Ishikawa (cell line): ENCODE measurements around the gene CREB3L2.

Experiments
- CEBPB ChIP-seq: IDR thresholded peaks from 2 replicates; pipeline ENCODE4 v1.6.1; 2012
- CREB1 ChIP-seq: IDR thresholded peaks from 2 replicates; pipeline ENCODE4 v1.6.1; 2012; ENCODE audit warnings: low read depth
- EGR1 ChIP-seq: IDR thresholded peaks from 2 replicates; pipeline ENCODE4 v1.6.1; 2012
- EP300 ChIP-seq: IDR thresholded peaks from 2 replicates; pipeline ENCODE4 v1.6.1; 2012; ENCODE audit warnings: borderline replicate concordance
- NFIC ChIP-seq: IDR thresholded peaks from 2 replicates; pipeline ENCODE4 v1.6.1; 2012
- RAD21 ChIP-seq: IDR thresholded peaks from 2 replicates; pipeline ENCODE4 v1.6.1; 2012; ENCODE audit warnings: low read depth
- TEAD4 ChIP-seq: IDR thresholded peaks from 2 replicates; pipeline ENCODE4 v1.6.1; 2012
- YY1 ChIP-seq: IDR thresholded peaks from 2 replicates; pipeline ENCODE4 v1.6.1; 2012; ENCODE audit warnings: low read depth
- ZBTB7A ChIP-seq: IDR thresholded peaks from 2 replicates; pipeline ENCODE4 v1.6.1; 2012; ENCODE audit warnings: low read depth
- TF ChIP-seq, protein P1 (sequence below): IDR thresholded peaks from 2 replicates; pipeline ENCODE4 v1.6.1; 2012

DNA sequence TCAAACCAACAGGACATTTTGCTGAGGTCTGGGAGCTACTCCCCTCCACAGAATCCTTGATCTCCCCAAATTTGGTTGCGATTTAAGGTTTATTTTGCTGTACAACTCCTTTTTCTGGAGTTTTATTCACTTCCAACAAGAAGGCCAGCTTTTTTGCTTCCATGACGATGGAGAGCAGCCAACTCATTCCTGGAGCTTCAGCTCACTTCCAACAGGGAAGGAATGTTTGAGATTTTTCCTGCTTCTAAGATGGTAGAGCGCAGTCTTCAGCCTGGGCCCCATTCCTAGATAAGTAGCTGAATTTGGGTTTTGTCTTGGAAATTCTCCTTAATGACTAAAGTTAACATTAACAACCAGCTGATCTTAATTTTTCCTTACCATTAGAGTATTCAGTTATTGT, 30.9 kb upstream of the CREB3L2 start:
- TF ChIP-seq RAD21 (no peak), EGR1 (no peak), TEAD4 (no peak), EP300 (no peak), CREB1 (no peak), YY1 (no peak), CEBPB (no peak), ZBTB7A (no peak), NFIC (no peak)
- TF ChIP-seq, protein P1, sequence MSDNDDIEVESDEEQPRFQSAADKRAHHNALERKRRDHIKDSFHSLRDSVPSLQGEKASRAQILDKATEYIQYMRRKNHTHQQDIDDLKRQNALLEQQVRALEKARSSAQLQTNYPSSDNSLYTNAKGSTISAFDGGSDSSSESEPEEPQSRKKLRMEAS = no peak
